Pulmonary artery endothelial cell (primary cell): ENCODE data around the gene POLE. TPM values are rescaled to one million over a fixed set of nuclear protein-coding genes. Genes with fewer than 3 reads are reported as not detected.

ENCODE experiments used
- DNase-seq: peaks from one replicate; pipeline ENCODE4 v3.0.0-alpha.2; 2011; ENCODE audit warnings: low read depth, low spot score
- total RNA-seq: library from RNA; depleted of rRNA; stranded (reverse); fragments of >200 nt; gene quantifications from 2 replicates; pipeline ENCODE4 v1.2.3, GENCODE V29; 2014

Gene POLE
- total RNA-seq, 1 donor from 2014 or later: 27.6 TPM

DNA sequence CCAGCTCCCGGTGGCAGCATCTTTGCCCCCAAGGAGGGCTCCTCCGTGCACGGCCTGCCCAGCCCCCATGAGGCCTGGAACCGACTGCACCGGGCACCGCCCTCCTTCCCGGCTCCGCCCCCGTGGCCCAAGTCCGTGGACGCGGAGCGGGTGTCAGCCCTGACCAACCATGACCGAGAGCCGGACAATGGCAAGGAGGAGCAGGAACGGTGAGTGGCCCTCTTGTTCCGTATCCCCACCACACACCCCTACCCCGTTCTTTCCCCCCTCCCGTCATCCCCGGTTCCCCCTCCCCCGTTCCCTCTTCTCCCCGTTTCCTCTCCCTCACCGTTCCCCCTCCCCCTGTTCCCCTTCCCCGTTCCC, 105.1 kb downstream of the POLE start:
- DNase-seq: no peak

DNA sequence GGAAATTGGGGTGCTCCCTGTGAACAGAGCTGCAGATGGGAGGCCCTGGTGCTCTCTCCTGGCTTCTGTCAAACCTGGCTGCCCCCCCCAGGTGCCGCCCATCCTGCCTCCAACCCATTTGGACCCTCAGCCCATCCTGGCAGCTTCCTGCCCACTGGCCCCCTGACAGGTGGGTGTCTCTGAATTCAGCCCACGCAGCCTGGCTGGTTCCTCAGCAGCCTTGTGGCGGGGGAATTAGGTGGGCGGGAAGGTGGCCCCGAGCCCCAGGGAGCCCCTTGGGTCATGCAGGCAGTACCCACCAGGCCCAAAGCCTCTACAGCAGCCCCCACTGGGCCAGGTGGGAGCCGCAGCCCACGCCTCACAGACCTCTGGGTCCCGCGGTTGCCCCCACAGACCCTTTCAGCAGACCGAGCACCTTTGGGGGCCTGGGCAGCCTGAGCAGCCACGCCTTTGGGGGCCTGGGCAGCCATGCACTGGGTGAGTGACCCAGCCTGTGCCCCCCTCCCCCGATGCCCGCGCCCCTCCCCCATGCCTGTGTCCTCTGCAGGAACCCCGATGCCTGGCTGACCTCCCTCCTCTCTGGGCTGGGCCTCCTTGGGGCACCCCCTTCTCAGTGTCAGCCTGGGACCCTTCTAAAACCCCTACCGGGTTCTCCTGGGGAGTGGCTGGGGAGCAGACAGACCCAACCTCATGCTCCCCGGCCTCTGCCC, 105.6 kb downstream of the POLE start:
- DNase-seq: no peak

DNA sequence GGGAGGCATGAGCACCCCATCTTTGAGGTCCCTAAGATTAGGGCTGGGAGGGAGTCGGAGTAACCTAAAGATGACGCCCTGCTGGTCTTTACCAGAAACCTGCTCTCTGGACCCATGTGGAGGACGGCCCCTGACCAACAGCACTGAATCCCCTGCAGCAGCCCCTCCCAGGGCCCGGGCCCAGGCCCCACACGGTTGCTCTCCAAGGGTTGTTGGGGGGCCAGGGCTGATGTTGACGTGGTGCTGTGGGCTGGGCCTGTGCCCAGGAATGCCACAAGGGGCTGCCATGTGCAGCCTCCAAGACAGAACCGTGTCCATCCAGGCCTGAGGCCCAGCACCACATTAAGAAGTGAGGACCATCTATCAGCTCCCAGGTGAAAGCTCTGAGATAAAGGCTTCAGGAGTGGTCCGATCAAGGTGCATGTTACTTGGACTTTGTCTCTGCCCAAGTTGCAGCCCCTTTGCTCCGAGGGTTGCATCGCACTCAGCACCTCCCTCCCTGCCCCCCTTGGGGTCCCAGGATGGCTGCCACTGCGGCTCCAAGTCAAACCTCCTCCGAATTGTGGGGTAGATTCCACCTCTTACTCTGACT, 106.3 kb downstream of the POLE start:
- DNase-seq: no peak

DNA sequence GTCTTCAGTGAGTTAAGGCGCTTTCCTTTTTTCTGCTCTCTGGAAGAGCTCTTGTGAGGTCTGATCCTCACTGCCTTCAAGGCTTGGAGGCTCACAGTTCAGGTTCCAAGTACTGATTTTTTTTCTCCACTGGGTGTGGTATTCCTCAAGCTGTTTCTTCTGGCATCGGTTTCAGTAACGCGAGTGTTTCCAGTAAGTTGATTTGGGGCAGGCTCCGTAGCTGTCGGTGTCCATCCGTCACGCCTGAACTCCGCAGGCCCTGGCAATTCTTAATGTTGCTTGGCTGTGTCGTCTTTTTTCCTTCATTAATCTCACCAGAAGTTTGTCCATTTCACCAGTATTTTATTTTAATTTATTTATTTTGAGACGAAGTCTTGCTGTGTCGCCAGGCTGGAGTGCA, 107.4 kb downstream of the POLE start:
- no peak for DNase-seq

DNA sequence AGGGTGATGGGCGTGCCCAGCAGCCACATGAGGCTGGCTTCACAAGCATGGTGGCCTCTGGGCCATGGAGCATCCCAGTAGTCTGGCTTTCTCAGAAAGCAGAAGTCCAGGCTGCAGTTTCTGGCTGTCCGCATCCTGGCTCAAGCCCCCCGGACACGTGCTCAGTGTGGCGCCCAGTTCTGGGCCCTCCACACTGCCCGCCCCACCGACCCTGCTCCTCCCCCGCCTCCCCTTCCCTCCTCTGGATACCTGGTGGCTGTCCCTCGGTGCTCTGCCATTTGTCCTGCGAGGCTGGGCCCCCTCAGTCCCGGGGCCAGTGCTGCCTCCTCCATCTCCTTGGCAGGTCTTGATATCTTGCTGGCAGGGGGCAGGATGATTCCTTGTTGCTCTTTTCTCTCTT, 108.3 kb downstream of the POLE start:
- no peak for DNase-seq

DNA sequence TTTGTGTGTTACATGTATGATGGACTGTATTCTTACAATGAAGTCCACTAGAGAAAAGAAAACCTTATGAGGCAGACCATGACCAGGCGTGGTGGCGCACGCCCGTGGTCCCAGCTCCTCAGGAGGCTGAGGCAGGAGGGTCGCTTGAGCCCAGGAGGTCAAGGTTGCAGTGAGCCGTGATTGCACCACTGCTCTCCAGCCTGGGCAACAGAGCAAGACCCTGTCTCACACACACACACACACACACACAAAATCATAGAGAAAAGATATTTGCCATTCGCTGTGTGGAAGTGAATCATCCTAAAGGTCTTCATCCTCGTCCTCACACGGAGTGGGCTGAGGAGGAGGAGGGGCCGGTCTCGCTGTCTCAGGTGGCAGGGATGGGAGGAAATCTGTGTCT, 109.0 kb downstream of the POLE start:
- no peak for DNase-seq

DNA sequence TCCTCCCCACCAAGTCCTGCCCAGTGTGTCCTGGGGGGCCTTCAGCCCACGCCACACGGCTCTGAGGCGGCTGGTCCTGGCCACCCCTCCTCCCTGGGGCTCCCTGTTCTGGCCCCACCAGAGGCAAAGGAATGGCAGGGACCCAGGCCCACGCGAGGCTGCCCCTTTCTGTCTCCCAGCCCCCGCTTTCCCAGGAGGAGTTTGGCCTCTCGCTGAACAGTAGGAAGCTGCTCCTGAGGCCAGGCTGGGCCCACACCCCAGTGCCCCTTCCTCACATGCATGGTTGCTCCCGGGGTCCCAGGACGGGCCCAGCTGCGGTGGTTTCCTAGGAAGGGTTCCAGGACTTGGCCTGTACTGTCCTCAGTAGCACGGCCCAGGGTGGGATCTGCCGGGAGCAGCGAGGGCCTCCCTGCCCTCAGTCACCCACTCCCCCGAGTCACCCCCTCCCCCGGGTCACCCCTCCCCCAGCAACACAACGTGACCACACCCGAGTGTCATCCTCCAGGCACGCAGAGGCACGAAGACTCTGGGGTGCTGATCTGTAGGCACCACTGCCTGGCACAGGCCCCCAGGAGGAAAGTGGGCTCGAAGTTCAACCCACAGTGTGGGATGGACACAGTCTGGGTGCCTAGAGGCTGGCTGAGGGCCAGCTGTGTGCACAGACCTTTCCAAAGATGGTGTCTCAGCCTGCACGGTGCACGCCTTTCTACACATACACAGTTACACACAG, 109.8 kb downstream of the POLE start:
- no peak for DNase-seq

DNA sequence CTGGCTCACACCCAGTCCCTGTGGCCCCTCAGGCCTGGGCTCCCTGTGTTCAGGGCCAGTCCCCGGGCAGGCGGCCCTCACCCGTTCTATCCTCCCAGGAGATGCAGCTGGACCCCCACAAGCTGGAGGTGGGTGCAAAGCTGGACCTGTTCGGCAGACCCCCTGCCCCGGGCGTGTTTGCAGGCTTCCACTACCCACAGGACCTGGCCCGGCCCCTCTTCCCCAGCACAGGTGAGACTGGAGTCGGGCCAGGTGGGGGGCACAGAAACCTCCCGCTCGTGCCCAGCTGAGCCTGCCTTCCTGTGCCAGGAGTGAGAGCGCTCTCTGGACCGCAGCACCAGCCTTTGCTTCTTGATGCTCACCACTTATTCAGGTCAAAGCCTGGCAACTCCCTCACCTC, 110.4 kb downstream of the POLE start:
- no peak for DNase-seq

DNA sequence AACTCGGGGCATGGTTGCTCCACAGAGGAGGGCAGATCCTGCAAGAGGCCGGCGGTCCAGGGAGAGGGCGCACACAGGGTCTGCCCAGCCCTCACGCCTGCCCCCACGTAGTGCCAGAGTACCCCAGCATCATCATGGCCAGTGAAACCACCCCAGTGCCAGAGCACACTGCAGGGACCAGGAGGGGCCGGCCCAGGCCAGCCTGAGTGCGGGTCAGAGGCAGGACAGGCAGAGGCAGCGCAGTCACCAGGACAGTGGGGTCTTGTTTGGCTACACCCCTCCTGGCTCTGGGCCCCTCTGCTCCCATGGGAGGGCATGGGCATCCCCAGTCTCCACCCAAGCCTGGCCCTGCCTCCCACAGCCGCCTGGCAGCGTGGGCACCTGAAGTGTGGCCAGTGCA, 111.5 kb downstream of the POLE start:
- no peak for DNase-seq

DNA sequence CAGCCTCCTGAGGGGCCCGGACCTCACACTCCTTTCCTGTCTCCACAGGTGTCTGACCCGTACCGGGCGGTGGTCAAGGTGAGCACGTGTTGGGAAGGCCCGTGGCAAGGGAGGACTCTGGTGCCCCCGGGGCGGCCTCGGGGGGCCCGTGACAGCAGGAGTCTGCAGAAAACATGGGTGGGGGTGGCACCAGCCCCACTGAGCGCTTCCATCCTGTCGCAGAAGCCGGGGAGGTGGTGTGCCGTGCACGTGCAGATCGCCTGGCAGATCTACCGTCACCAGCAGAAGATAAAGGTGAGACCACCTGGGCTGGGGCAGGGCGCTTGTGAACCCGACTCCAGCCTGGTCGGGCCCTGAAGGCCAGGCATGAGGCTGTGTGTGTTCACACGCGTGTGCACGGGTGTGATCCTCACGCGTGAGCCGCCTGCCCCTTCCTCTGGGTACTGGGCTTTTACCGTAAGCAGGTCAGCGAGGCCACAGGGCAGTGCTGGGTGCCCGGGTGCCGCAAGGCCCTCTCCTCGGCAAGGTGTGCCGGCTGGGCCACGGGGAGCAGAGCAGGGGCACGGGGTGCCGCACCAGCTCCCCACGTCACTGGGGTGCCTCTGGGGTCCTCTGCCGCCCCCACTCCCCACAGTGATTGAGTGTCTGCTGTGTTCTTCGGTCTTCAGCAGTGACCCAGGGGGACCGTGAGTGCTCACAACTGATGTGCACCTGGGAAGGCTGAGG, 112.7 kb downstream of the POLE start:
- DNase-seq: no peak

Other genes starting within 250 kb of the POLE start
- gene FBRSL1, start 197.2 kb downstream of the POLE start, total RNA-seq: 4.4 and 5.9 TPM in 2 replicates
- 0.14 TPM in 1 of 2 replicates, not detected in the other for gene LRCOL1, start 76.8 kb downstream of the POLE start, total RNA-seq
- gene P2RX2, start 68.6 kb downstream of the POLE start, total RNA-seq: not detected in 2 replicates
- gene PXMP2, start 245 bp upstream of the POLE start, total RNA-seq: 16.7 and 19.0 TPM in 2 replicates
- gene PGAM5, start 23.5 kb upstream of the POLE start, total RNA-seq: 89.2 and 100 TPM in 2 replicates
- 45.3 and 78.0 TPM in 2 replicates for gene ANKLE2, start 74.5 kb upstream of the POLE start, total RNA-seq
- gene GOLGA3, start 141.5 kb upstream of the POLE start, total RNA-seq: 102 and 140 TPM in 2 replicates
- 45.0 and 50.2 TPM in 2 replicates for gene CHFR, start 200.3 kb upstream of the POLE start, total RNA-seq